Upper lobe of right lung (tissue), 1 donor: ENCODE data around the gene GEMIN8. TPM values are rescaled to one million over a fixed set of nuclear protein-coding genes. Genes with fewer than 3 reads are reported as not detected.

Experiments
- ATAC-seq: fragments of 200-7000 bp; cut with Tn5 transposase; one replicate; pipeline ENCODE4 v1.9.1; 2020; ENCODE audit warnings: mild to moderate bottlenecking, moderate library complexity
- DNase-seq: peaks from one replicate; pipeline ENCODE4 v3.0.0-alpha.2; 2020
- H3K27ac ChIP-seq: fragments of 200-600 bp; one replicate; pipeline ENCODE4 v1.8.0; 2022
- H3K27me3 ChIP-seq: fragments of 200-600 bp; one replicate; pipeline ENCODE4 v1.8.0; 2022; ENCODE audit warnings: mild to moderate bottlenecking
- H3K36me3 ChIP-seq: fragments of 200-600 bp; one replicate; pipeline ENCODE4 v1.8.0; 2022
- H3K4me1 ChIP-seq: fragments of 200-600 bp; one replicate; pipeline ENCODE4 v1.8.0; 2022
- H3K4me3 ChIP-seq: fragments of 200-600 bp; one replicate; pipeline ENCODE4 v1.8.0; 2022; ENCODE audit warnings: mild to moderate bottlenecking
- H3K9me3 ChIP-seq: fragments of 200-600 bp; one replicate; pipeline ENCODE4 v1.8.0; 2022
- intact Hi-C: fragments of 100-400 bp; cut with DNase I; formaldehyde crosslinking; loops from one replicate; pipeline ENCODE4 v1.11.0; 2022
- total RNA-seq: library from RNA; stranded (reverse); fragmentation: NEBNext Ultra II Directional; extraction: Animal tissue kit (Norgen Biotek cat#: 25700); gene quantifications from one replicate; pipeline ENCODE4 v1.2.1, GENCODE V29; 2021
- TF ChIP-seq, protein P1 (sequence below): fragments of 200-600 bp; IDR thresholded peaks from one replicate; pipeline ENCODE4 v1.8.0; 2022; ENCODE audit warnings: antibody characterized with exemption
- donor health status: DM: no; HTN: yes; CAD: no; lungs with severe emphysema.

The GEMIN8 gene
- total RNA-seq, 1 donor from 2014 or later, result 16.4 TPM

DNA sequence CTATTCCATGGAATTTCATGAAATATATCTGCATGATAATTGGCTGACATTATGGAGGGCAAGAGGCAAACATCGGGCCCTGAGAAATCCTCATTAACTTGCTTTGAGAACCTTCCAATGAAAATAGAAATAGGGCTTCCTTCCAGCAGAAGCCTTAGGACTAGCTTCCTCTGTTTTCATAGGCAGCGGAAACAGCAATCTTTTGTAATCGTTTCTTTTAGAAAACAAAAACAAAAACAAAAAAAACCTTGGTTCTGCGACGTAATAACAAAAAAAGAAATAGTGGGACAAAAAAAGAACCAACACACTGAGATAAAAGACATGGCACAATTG lies 62.9 kb downstream of the GEMIN8 start:
- Histone ChIP-seq H3K27ac (no peak overlapping the region), H3K4me1 (no peaks in the 10 kb centered on the region), H3K27me3 (no peaks in the 10 kb centered on the region), H3K36me3 (no peaks in the 10 kb centered on the region), H3K4me3 (no peak overlapping the region), H3K9me3 (no peaks in the 10 kb centered on the region)
- ATAC-seq (no peak), DNase-seq (no peak)
- intact Hi-C loops, result no loop called here
- TF ChIP-seq, protein P1, sequence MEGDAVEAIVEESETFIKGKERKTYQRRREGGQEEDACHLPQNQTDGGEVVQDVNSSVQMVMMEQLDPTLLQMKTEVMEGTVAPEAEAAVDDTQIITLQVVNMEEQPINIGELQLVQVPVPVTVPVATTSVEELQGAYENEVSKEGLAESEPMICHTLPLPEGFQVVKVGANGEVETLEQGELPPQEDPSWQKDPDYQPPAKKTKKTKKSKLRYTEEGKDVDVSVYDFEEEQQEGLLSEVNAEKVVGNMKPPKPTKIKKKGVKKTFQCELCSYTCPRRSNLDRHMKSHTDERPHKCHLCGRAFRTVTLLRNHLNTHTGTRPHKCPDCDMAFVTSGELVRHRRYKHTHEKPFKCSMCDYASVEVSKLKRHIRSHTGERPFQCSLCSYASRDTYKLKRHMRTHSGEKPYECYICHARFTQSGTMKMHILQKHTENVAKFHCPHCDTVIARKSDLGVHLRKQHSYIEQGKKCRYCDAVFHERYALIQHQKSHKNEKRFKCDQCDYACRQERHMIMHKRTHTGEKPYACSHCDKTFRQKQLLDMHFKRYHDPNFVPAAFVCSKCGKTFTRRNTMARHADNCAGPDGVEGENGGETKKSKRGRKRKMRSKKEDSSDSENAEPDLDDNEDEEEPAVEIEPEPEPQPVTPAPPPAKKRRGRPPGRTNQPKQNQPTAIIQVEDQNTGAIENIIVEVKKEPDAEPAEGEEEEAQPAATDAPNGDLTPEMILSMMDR, result no peak

DNA sequence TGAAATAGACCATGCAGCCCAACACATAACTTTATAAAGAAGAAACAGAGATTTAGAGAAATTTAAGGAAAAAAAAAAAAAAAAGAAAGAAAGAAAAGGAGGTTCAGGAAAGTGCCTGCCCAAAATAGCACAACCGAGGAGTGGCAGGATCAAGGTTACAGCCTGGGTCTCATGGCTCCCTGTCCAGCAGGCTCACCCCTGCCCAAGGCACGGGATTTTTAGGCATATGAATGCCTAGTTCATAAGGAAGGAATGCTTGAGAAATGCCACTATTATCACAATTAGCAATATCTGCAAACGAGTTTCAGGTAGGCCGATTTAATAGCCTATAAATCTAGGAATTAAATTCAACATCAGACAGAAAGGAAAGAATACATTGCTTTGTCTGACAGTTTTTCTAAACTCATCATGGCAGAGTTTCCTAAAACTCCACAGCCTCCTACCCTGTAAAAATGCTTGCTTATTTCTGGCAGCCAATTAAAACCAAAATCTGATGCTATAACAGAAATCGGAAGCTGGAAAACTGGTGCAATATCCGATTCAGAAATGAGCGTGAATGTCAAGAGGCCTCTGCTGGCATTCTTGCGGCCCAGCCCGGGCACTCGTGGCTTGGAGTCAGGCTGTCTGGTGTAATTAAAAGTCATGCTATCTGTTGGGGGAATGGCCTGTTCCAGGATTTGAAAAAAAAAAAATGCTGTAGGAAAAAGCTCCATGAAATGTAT lies 63.5 kb downstream of the GEMIN8 start:
- ATAC-seq, result no peak
- intact Hi-C loops, result no loop called here
- Histone ChIP-seq H3K27ac (no peak overlapping the region), H3K9me3 (no peaks in the 10 kb centered on the region), H3K36me3 (no peaks in the 10 kb centered on the region), H3K4me1 (no peaks in the 10 kb centered on the region), H3K4me3 (no peak overlapping the region), H3K27me3 (no peaks in the 10 kb centered on the region)
- TF ChIP-seq, protein P1, result no peak
- DNase-seq, result no peak

DNA sequence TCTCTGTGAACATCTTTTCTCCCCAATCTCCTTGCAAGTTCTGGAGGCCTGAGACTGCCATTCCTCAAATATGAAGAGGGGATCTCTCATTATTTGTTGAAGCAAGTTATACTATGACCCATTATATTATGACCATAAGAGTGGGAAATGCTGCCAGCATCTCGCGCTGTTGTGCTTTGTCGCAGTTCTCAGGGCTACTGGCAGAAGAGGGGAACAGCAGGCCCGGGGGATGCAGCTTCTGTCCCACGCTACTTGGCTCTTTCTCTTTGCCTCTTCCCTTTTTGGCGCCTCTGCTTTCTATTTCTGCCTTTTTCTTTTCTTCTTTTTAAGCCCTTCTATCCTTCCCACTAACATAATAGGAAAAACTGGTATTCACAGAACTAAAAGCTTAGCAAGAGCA lies 64.2 kb downstream of the GEMIN8 start:
- no peak for ATAC-seq
- TF ChIP-seq, protein P1, result no peak
- intact Hi-C loops, result no loop called here
- H3K27me3 ChIP-seq, result no peaks in the 10 kb centered on the region
- H3K27ac ChIP-seq, result no peak overlapping the region
- H3K4me3 ChIP-seq, result no peak overlapping the region
- no peaks in the 10 kb centered on the region for H3K4me1 ChIP-seq
- no peak for DNase-seq
- H3K36me3 ChIP-seq, result no peaks in the 10 kb centered on the region
- no peaks in the 10 kb centered on the region for H3K9me3 ChIP-seq

DNA sequence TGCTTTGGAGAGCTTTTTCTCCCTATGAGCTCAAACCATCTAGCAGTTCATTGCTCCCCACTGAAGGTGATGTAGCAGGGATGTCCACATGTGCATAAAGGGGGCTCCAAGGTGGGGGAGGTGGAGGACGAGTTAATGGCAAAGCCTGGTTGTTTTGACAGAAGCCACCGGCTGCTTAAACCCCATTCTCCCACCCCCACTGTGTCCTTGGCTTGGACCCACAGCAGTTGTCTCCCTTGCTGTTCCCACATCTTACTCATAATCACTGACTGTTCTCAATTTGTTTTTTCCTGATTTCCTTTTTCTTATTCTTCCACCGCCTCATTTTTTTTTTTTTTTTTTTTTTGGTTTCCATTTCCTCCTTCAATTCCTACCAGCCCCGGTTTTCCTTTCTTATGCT lies 72.7 kb downstream of the GEMIN8 start:
- Histone ChIP-seq H3K9me3 (no peaks in the 10 kb centered on the region), H3K4me3 (no peak overlapping the region), H3K4me1 (no peaks in the 10 kb centered on the region), H3K27me3 (no peaks in the 10 kb centered on the region), H3K36me3 (no peaks in the 10 kb centered on the region), H3K27ac (no peak overlapping the region)
- intact Hi-C loops, result no loop called here
- no peak for DNase-seq
- TF ChIP-seq, protein P1, result no peak
- ATAC-seq, result no peak

Other genes starting within 250 kb of the GEMIN8 start
- 37.1 TPM for gene GPM6B, start 212.8 kb downstream of the GEMIN8 start, total RNA-seq